Keratinocyte (primary cell): ENCODE measurements around the gene ADGRA1. TPM values are rescaled to one million over a fixed set of nuclear protein-coding genes. Genes with fewer than 3 reads are reported as not detected.

ENCODE experiments used
- DNase-seq: peaks from one replicate; pipeline ENCODE4 v3.0.0-alpha.2; 2011; ENCODE audit warnings: low read depth, missing footprints, low spot score
- FAIRE-seq: peaks from 2 replicates; lab custom pipeline; 2011; peaks lifted over from hg19 to GRCh38; lab: Jason Lieb, UNC
- H2AFZ ChIP-seq: 2 replicates; pipeline ENCODE4 v1.6.0; 2012; ENCODE audit warnings: low read length, control low read depth, inconsistent platforms; ENCODE audit not compliant: control insufficient read depth
- H3K27ac ChIP-seq: 2 replicates; pipeline ENCODE4 v1.5.1; 2011; ENCODE audit warnings: low read length; ENCODE audit not compliant: control insufficient read depth, insufficient read depth
- H3K27me3 ChIP-seq: 3 replicates; pipeline ENCODE4 v1.6.0; 2011; ENCODE audit warnings: low read length; ENCODE audit not compliant: control insufficient read depth, insufficient read depth; ENCODE audit errors: extremely low read depth
- H3K36me3 ChIP-seq, 2 experiments: 2 replicates in 1 of 2; 3 replicates in 1 of 2; pipeline ENCODE4 v1.5.1; 2011; ENCODE audit warnings: low read length in 2 of 2, mild to moderate bottlenecking in 1 of 2; ENCODE audit not compliant: control insufficient read depth in 2 of 2, insufficient read depth in 2 of 2; ENCODE audit errors: extremely low read depth in 1 of 2
- H3K4me1 ChIP-seq: 3 replicates; pipeline ENCODE4 v1.5.1; 2011; ENCODE audit warnings: low read length; ENCODE audit not compliant: control insufficient read depth, insufficient read depth; ENCODE audit errors: extremely low read depth
- H3K4me2 ChIP-seq: 3 replicates; pipeline ENCODE4 v1.6.0; 2011; ENCODE audit warnings: low read depth, low read length; ENCODE audit not compliant: control insufficient read depth, insufficient read depth; ENCODE audit errors: extremely low read depth
- H3K4me3 ChIP-seq, 3 experiments: fragments of 200-600 bp in 1 of 3; sonication (generic) in 1 of 3; 2 replicates in 2 of 3; 3 replicates in 1 of 3; pipeline ENCODE4 v1.5.1; 2011 to 2016; ENCODE audit warnings: low read length in 3 of 3, mild to moderate bottlenecking in 3 of 3, control low read depth in 2 of 3, inconsistent platforms in 1 of 3, low read depth in 1 of 3, mixed read lengths in 1 of 3, mixed run types in 1 of 3, moderate library complexity in 1 of 3; ENCODE audit not compliant: control insufficient read depth in 2 of 3, insufficient read depth in 2 of 3; ENCODE audit errors: extremely low read depth in 1 of 3
- H3K79me2 ChIP-seq: 2 replicates; pipeline ENCODE4 v1.6.0; 2012; ENCODE audit warnings: low read length; ENCODE audit not compliant: control insufficient read depth, insufficient read depth
- H3K9ac ChIP-seq: 3 replicates; pipeline ENCODE4 v1.6.0; 2011; ENCODE audit warnings: low read length; ENCODE audit not compliant: control insufficient read depth, insufficient read depth; ENCODE audit errors: extremely low read depth
- H3K9me1 ChIP-seq: 3 replicates; pipeline ENCODE4 v1.6.0; 2011; ENCODE audit warnings: low read length; ENCODE audit not compliant: control insufficient read depth, insufficient read depth; ENCODE audit errors: extremely low read depth
- H3K9me3 ChIP-seq: 2 replicates; pipeline ENCODE4 v1.5.1; 2012; ENCODE audit warnings: low read depth, low read length; ENCODE audit not compliant: control insufficient read depth
- H4K20me1 ChIP-seq: 3 replicates; pipeline ENCODE4 v1.6.0; 2011; ENCODE audit warnings: low read length; ENCODE audit not compliant: control insufficient read depth, insufficient read depth; ENCODE audit errors: extremely low read depth
- CTCF ChIP-seq, 3 experiments: IDR thresholded peaks in 1 of 3; conservative IDR thresholded peaks in 1 of 3; optimal IDR thresholded peaks in 1 of 3; 2 replicates in 2 of 3; 3 replicates in 1 of 3; pipeline versions ENCODE3 to v1.5.1; 2011; ENCODE audit warnings: low read length in 3 of 3, mild to moderate bottlenecking in 3 of 3, moderate library complexity in 2 of 3, control low read depth in 1 of 3, inconsistent platforms in 1 of 3; ENCODE audit not compliant: insufficient read depth in 2 of 3; ENCODE audit errors: extremely low read depth in 1 of 3
- EZH2 ChIP-seq: IDR thresholded peaks from one replicate; pipeline ENCODE4 v1.6.1; 2012; ENCODE audit warnings: inconsistent platforms, mild to moderate bottlenecking, low read length, moderate library complexity
- dilution Hi-C: fragments of 300-500 bp; cut with MboI; formaldehyde crosslinking; loops from one replicate; pipeline ENCODE4 v1.7.0; 2020; ENCODE audit warnings: low sequenced_read_pairs; ENCODE audit not compliant: extremely low pct_ligation_motif_present
- polyA plus RNA-seq, 5 experiments: library from polyadenylated mRNA; depleted of rRNA in 3 of 5; stranded (reverse) in 3 of 5; stranded (forward) in 1 of 5; unstranded in 1 of 5; fragments of >200 nt; gene quantifications; 1 replicate in 1 of 5; 2 replicates in 3 of 5; 3 replicates in 1 of 5; pipeline versions ENCODE4 v1.2.1 to v1.2.3, GENCODE V29; 2011 to 2012; ENCODE audit warnings: missing spikeins in 2 of 5, low read depth in 1 of 5, low replicate concordance in 1 of 5

Gene ADGRA1
- polyA plus RNA-seq, 1 donor (not counting 4 experiments of a cell fraction or from before 2014, with no cell fraction given): not detected

DNA sequence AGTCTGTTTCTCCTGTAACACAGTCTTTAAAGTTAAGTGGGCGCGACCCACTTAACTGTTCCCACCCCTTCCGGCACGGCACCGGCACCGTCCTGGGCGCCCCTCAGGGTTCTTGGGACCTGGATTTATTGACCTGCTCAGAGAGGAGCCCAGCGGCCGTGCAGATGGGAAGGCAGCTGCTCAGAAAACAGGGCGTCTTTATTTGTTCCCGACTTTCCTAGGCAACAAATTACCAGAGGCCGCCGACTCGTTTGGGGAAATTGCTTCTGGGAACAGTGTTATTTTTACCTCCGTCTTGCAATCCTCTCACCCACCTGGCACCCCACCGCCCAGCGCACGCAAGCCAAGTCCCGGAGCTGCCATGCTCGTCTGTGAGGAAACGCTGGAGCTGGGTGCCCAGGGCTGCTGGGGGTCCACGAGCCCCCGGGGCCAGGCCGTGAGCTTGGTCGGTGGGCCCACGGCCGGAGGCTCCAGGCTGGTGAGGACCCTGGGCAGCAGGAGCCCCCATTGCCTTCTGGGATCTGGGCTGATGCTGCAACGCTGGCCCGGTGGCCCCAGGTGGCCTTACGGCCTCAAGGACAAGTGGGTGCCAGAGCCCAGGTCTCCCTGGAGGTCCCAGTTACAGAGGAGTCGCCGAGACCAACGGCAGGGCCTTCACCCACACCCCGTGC lies 14.9 kb upstream of the ADGRA1 start:
- no peak overlapping the region for H3K4me2 ChIP-seq
- H3K27ac ChIP-seq: no peak overlapping the region
- no peaks in the 10 kb centered on the region for H3K9me1 ChIP-seq
- dilution Hi-C loops: no loop called here
- DNase-seq (no peak), FAIRE-seq (no peak)
- H3K27me3 ChIP-seq: no peaks in the 10 kb centered on the region
- H3K9ac ChIP-seq: no peak overlapping the region
- no peaks in the 10 kb centered on the region for H3K36me3 ChIP-seq
- H2AFZ ChIP-seq: no peak overlapping the region
- H4K20me1 ChIP-seq: no peaks in the 10 kb centered on the region
- no peaks in the 10 kb centered on the region for H3K79me2 ChIP-seq
- TF ChIP-seq EZH2 (no peak), CTCF (optimal IDR thresholded peaks at IDR 0.05 in 1 of 3, IDR thresholded peaks at IDR 0.05 in 1 of 3, conservative IDR thresholded peaks at IDR 0.05 in 1 of 3; ENCODE audit: extremely low read depth in 1 of 3, insufficient read depth in 2 of 3, low read length in 3 of 3) (no peak)
- no peak overlapping the region for H3K4me3 ChIP-seq
- H3K9me3 ChIP-seq: peaks cover 2% of the 10 kb centered on the region
- H3K4me1 ChIP-seq: no peaks in the 10 kb centered on the region

- no peaks in the 10 kb centered on the region for H3K4me1 ChIP-seq
- no peak overlapping the region for H3K9ac ChIP-seq
- DNase-seq (no peak), FAIRE-seq (no peak)
- no peak overlapping the region for H3K4me2 ChIP-seq
- no peaks in the 10 kb centered on the region for H3K79me2 ChIP-seq
- no peak overlapping the region for H3K27ac ChIP-seq
- H3K27me3 ChIP-seq: no peaks in the 10 kb centered on the region
- no peak overlapping the region for H3K4me3 ChIP-seq
- H2AFZ ChIP-seq: no peak overlapping the region
- TF ChIP-seq EZH2: no peak
- no peak for TF ChIP-seq CTCF (optimal IDR thresholded peaks at IDR 0.05 in 1 of 3, IDR thresholded peaks at IDR 0.05 in 1 of 3, conservative IDR thresholded peaks at IDR 0.05 in 1 of 3; ENCODE audit: extremely low read depth in 1 of 3, insufficient read depth in 2 of 3, low read length in 3 of 3)
- H3K9me3 ChIP-seq: peaks cover 7% of the 10 kb centered on the region
- H3K36me3 ChIP-seq: no peaks in the 10 kb centered on the region
- H4K20me1 ChIP-seq: no peaks in the 10 kb centered on the region
- dilution Hi-C loops: no loop called here
- no peaks in the 10 kb centered on the region for H3K9me1 ChIP-seq
Measured at GRCh38 chr10:133075346-133076137, 12.2 kb upstream of the ADGRA1 start.
